KBM-7 (cell line): ENCODE measurements around the gene SAFB.

Experiments used
- DNase-seq: peaks from one replicate; pipeline ENCODE4 v3.0.0-alpha.2; 2015
- in situ Hi-C: fragments of 300-500 bp; cut with MboI; formaldehyde crosslinking; loops from 2 replicates; pipeline ENCODE4 v1.14.3; 2020; ENCODE audit warnings: low sequenced_read_pairs, low pct_unique_long_range_greater_than_20kb, mixed read lengths

The SAFB gene

DNA sequence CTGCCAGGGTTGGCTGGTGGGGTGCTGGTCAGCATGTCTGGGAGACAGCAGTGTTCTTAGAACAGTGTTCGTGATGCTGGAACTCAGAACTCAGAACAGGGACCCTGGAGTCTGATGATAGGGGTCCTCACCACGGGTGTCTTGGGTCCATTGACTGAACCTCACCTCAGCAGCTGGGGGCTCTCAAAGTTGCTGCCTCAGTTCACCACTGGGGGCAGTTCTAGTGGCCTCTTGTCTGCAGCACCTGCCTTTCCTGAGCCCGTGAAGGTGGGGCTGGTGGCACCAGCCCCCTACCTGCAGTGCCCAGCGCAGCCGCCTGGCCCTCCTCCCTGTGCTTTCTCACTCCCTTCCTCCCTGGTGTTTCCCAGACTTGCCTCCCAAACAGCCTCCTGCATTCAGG, 28.5 kb downstream of the SAFB start:
- no peak for DNase-seq
- in situ Hi-C loops, result loop anchor here (10.0 kb wide), 1 partner anchor 47 kb away; no protein-coding TSS in a partner anchor

DNA sequence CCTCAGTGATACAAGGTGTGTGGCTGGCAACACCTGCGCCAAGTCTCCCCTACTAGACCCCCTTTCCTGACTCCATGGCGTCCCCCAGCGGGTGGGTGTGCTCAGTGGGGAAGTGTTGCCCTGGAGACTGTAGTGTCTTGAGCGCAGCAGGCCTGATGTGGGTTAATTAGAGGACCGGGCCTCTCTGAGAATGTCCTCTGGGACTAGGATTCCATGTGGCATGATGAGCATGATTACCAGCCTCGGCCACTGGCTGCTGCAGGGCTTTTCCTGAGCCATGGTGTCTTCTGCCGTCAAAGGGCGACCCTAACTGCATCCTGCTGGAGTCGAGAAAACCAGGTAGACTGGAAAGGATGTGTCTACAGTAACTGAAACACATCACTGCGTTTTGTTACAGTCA, 29.4 kb downstream of the SAFB start:
- no peak for DNase-seq
- in situ Hi-C loops, result loop anchor here (10.0 kb wide), 1 partner anchor 47 kb away; no protein-coding TSS in a partner anchor

DNA sequence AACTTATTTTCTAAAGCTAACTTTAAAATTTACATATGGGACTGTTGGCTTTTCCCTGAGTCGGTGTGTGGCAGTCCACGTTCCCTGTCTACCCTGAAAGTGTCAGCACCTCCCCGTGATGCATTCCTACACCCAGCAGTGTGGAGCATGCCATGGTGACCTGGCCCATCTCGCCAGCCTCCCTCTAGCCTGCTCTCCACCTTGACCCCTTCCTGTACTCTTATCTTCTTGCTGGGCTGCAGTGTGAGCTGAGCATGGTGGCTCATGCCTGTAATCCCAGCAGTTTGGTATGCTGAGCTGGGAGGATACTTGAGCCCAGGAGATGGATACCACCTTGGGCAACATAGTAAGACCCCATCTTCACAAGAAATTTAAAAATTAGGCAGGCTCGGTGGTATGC, 32.0 kb downstream of the SAFB start:
- in situ Hi-C loops, result loop anchor here (10.0 kb wide), 1 partner anchor 50 kb away; no protein-coding TSS in a partner anchor
- no peak for DNase-seq

DNA sequence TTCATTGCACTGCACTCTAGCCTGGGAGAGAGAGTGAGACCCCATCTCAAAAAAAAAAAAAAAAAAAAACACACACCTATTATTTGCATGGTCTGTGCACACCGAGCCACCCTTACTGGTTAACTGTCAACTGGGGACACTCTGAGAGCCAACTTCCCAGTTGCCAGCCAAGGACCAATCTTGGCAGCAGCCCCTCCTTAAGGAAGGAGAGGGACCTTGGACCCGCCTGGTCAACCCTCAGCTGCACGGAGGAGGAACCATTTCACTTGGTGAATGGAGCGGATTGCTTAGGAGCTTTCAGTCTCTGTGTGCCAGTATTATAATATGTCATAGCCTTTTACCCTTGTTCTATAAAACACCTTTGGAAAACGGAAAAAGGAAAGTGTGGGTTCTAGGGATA, 32.5 kb downstream of the SAFB start:
- in situ Hi-C loops, result loop anchor here (10.0 kb wide), 1 partner anchor 51 kb away; no protein-coding TSS in a partner anchor

DNA sequence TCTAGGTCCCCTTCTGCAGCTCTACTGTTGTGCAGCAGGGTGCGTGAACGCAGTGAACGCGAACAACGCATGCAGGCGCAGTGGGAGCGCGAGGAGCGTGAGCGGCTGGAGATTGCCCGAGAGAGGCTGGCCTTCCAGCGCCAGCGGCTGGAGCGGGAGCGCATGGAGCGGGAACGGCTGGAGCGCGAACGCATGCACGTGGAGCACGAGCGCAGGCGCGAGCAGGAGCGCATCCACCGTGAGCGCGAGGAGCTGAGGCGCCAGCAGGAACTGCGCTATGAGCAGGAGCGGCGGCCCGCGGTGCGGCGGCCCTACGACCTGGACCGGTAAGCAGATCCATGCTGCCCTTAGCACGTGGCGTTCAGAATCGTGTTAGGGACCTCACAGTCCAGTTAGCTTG, 38.6 kb downstream of the SAFB start:
- DNase-seq, result no peak
- in situ Hi-C loops, result no loop called here

More for the DNA sequence above, 32.5 kb downstream of the SAFB start:
- no peak for DNase-seq

DNA sequence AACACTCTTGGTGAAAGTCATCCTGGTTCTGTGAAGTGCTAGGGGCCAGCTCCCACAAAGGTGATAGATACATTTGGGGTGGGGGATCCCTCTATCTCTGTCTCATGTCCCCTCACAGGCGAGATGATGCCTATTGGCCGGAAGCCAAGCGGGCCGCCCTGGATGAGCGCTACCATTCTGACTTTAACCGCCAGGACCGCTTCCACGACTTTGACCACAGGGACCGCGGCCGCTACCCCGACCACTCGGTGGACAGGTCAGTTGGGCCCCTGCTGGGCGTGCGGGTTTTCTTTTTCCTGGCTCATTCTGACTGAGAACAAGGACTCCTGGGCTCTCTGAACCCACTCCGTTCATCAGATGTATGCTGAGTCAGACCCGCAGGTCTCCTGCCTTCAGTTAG, 41.0 kb downstream of the SAFB start:
- in situ Hi-C loops, result no loop called here
- no peak for DNase-seq

DNA sequence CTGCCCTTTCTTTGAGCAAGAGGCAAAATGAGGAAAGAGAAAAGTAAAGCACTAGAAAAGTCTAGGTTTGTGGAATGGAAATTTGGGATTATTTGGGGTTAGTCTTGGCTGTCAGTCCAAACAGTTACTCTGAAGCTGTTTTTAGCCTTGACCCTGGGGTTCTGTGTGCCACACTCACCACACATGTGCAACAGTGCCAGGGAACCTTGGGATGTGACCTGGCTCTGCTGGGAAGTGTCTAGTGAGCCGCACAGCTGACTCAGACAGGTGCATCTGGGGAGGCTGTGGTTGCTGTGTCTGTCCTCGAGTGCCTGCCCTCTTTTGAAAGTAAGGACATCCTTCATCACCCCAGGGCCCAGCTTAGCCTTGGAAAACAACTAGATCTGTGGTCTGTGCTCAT, 41.6 kb downstream of the SAFB start:
- in situ Hi-C loops, result no loop called here
- DNase-seq, result no peak

DNA sequence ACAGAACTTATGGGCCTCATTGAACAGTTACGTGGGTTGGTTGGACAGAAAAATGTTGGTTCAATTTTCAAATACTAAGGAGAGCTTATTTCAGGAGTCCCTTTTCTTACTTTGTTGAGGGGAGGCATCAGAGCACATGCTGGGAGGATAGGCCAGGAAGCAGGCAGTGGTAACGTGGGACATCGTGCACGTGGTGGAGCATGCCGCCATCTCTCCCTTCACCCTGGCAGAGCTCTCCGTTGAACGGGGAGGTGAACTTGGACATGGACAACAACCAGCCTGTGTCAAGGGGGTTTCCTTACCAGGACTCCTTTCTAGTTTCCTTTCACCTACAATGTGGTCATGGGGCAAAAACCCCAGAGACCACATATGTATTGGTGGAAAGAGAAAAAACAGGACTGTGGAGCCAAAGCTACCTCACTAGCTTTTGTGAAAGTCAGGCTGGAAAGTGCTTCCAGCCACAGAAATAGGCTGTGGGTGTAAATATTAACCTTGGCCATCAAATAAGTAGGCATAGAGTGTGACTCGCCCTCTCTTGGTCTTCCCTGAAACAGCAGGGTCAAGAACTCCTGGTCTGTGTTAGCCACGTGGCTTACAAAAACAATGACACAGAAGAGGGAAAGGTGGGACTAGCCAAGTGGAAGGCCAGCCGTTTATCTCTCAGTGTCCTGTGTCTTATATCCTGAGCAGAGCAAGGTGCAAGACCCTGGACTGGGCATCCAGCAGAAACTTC, 43.1 kb downstream of the SAFB start:
- in situ Hi-C loops, result no loop called here

DNA sequence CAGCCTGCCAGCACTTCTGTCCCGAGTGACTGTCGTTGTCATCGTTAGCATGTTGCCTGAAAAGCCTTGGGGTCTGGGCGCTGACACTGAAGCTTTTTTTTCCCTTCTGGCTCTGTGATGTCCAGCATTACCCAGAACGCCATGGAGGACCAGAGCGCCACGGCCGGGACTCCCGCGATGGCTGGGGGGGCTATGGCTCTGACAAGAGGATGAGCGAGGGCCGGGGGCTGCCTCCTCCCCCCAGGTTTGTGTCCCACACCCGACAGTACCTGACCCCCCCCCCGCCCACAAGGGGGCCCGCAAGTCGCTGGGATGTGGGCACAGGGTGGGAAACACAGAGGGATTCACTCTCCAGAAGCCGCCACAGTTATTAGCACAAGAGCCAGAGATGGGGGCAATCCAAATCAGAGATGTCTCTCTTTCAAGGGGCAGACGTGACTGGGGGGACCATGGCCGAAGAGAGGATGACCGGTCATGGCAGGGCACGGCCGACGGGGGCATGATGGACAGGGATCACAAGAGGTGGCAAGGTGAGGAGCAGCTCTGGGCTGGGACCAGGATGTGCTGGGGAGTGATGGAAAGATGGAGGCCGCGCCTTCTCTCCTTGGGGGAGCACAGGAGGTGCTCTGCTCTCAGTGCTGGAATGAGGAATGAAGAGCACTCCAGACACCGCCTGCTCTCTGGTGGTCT, 44.2 kb downstream of the SAFB start:
- in situ Hi-C loops, result no loop called here
- no peak for DNase-seq

More for the DNA sequence above, 43.1 kb downstream of the SAFB start:
- no peak for DNase-seq

DNA sequence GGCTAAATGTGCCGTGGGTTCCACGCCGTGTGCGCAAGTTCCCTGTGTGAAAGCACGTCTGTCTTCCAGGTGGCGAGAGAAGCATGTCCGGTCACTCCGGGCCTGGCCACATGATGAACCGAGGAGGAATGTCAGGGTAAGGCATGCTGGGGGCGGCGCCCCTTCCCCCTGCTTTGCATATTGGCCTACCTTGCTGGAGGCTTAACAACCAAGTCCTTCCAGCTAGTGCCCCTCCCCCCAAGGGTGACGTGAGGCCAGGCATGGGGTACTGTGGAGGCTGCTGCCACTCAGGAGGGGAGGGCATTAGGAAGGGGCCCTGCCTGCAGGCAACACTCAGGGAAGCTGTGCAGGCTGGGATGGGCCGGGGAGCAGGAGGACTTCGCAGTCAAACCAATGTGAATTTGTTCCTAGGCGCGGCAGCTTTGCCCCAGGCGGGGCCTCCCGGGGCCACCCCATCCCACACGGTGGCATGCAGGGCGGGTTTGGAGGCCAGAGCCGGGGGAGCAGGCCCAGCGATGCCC, 44.9 kb downstream of the SAFB start:
- no peak for DNase-seq
- in situ Hi-C loops, result no loop called here

DNA sequence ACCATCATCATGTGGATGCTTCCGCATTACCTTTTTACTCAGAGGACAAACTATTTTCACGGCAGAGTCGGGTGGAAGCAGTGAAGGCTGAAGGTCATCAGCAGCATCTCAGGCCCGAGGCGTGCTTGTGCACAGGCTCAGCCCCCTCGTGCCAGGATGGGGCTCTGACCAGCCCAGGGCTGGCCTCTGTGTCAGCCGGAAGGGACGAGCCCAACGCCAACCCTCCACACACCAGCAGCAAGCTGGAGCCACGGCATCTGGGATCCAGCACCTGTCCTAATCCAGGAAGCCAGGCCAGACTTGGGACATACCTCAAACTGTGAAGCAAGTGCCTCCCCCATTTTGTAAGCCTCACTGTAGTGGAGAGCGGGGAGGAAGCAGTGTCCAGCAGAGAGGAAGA, 46.3 kb downstream of the SAFB start:
- in situ Hi-C loops, result no loop called here
- DNase-seq, result no peak

DNA sequence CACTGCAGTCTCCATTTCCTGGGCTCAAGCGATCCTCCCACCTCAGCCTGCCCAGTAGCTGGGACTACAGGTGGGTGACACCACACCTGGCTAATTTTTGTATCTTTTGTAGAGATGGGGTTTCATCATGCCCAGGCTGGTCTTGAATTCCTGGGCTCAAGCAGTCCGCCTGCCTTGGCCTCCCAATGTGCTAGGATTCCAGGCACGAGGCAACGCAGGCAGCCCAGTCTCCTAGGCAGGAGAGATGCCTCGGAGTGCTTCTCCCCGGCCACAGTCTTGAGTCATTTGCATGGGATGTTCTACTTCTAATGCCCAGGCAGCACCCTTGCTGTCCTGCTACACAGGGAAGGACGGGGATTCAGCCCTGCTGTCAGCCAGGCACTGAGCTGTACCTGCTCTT, 48.7 kb downstream of the SAFB start:
- in situ Hi-C loops, result no loop called here
- DNase-seq, result no peak

DNA sequence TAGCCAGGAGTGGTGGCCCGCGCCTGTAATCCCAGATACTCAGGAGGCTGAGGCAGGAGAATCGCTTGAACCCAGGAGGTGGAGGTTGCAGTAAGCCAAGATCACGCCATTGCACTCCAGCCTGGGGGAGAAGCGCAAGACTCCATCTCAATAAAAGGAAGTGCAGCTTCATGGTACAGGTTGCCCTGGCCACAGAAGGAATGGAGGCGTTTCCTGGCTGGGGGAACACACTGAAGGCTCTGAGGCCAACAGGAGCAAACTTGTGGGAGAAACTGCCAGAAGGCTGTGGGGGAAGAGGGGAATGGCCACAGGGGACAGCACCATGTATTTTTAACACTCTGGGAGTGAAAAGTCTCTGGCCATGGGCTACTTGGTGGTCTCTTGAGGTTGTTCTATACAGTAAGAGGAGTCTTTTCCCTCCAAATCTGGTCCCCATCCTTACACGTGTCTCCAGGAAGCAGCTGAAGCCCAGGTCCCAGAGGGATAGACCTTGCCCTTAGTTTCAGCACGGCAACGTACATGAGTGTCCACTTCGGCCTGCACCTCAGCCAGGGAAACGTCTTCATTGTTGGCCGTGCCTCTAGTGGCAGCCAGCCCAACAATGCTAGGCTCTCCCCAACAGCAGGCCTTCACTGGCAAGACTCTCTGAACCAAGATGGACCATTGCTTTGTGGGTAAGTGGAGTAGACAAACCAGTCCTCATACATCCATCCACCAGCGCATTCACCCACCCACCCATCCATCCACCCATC, 50.0 kb downstream of the SAFB start:
- DNase-seq, result no peak
- in situ Hi-C loops, result no loop called here

DNA sequence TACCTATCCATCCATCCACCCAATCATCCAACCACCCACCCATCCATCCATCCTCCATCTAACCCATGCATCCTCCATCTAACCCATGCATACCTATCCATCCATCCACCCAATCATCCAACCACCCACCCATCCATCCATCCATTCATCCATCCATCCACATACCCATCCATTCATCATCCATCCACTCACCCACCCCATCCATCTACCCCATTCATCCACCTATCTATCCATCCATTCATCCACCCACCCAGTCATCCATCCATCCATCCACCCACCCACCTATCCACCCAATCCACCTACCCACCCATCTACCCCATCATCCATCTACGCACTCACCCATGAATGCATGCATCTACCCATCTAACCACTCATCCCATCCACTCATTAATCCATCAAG, 50.9 kb downstream of the SAFB start:
- DNase-seq, result no peak
- in situ Hi-C loops, result no loop called here

DNA sequence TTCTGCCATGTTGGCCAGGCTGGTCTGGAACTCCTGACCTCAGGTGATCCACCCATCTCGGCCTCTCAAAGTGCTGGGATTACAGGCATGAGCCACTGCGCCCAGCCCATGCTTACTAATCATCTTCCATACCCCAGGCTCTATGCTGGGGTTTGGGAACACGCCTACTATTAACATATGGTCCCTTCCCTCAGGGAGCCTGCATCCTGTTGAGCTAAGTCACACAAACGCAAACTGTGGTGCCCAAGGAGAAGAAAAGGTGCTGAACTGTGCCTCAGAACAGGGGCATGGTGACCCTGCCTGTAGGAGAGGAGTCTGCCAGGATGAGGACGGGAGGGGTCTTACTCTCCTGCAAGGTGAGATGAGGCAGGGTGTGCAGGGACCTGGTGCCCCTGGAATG, 51.8 kb downstream of the SAFB start:
- in situ Hi-C loops, result no loop called here
- no peak for DNase-seq

DNA sequence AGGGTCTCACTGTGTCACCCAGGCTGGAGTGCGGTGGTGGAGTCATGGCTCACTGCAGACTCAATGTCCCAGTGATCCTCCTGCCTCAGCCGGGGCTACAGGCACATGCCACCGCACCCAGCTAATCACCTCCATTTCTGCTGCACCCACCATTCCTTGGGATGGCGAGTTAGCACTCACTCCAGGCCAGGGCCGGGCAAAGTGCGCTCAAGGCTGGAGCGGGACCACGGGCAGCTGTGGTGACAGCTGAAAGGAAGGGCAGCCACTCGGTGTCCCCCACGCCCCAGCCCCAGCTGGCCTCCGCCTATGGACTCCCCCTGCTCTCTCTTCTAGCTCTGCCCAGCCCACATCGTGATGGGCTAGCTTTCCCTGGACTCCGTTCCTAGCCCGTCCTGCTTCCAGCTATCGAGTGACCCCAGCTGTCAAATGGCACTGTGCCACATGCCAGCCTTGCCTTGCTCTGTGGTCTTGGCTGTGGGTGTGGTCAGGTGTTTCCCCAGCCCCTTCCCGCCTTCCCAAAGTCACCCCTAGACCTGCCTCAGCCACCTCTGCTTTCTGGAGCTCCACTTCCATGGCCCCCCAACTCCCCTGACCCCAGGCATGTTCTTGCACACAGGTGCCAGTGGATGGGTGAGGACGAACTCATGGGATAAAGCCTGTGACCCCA, 53.4 kb downstream of the SAFB start:
- DNase-seq, result no peak
- in situ Hi-C loops, result no loop called here

DNA sequence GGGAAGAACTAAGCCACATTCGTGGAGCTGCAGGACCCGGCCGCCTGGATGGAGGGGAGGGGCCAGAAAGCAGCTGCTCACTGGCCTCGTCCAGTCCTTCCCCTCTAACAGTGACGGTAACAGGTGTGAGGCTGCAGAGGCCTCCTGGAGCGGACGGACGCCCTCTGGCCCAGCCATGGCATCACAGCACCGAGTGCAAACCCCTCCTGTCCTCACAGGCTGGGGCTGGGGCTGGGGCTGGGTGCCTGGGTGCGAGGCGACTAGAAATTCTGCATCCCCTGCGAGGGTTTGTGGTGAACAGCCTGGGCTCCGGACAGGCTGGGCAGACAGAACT, 53.9 kb downstream of the SAFB start:
- no peak for DNase-seq
- in situ Hi-C loops, result no loop called here

DNA sequence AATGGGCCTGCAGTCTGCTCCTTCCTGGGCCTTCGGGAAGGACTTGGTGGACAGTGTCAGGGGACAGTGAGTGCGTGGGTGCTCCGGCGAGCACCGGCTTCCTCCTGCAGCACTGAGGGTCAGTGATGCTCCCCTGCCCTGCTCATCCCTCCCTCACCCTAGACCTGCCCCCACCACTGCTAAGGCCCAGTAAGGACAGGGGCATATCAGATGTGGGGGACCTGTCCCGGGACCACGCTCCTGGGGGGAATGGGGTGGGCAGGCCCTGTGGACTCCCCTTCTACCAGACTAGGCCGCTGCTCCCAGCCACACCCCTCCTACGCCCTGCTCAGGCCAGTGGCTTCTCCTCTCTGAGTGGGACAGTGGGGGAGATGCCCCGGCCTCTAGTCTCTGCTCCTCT, 54.3 kb downstream of the SAFB start:
- in situ Hi-C loops, result no loop called here
- DNase-seq, result no peak

DNA sequence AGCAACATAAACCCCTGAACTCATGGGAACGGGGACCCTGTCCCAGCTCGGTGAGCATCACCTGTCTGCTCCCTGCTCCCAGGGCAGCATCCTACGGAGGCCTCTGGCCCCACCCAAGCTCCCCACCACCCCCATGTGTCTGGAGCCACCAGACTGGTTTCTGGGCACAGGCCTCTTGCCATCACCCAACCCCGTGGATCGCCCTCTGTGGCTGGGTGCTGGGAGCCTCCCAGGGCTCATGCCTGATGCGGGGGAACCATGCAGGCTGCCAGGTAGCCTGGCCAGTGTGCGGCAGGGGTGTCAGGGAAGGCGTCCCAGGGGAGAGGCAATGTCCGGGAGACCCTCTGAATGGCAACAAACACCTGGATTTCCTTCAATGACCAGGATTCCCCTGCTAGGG, 54.7 kb downstream of the SAFB start:
- in situ Hi-C loops, result no loop called here
- DNase-seq, result no peak
